A673 (cell line): ENCODE results near the gene POLN. TPM values are rescaled to one million over a fixed set of nuclear protein-coding genes. Genes with fewer than 3 reads are reported as not detected.

ENCODE experiments used
- BruUV-seq: library from RNA; stranded (reverse); fragments of 400-500 nt; replicated peaks from 2 replicates; lab custom pipeline; 2021; lab: Mats Ljungman, UMichigan
- CTCF ChIA-PET: fragments of 300-600 bp; sonication (Branson Sonifier 250); formaldehyde crosslinking; loops from one replicate; lab custom pipeline; 2022; ENCODE audit warnings: antibody characterized with exemption; lab: Charles Lee
- POLR2A ChIA-PET: fragments of 300-600 bp; sonication (Branson Sonifier 250); formaldehyde crosslinking; loops from one replicate; lab custom pipeline; 2022; ENCODE audit warnings: antibody characterized with exemption; ENCODE audit not compliant: low non-redundant PET; lab: Charles Lee
- DNase-seq: peaks from one replicate; pipeline ENCODE4 v3.0.0-alpha.2; 2015; ENCODE audit warnings: low spot score
- H3K27ac ChIP-seq: fragments of 200-600 bp; sonication (generic); 2 replicates; pipeline ENCODE4 v1.5.1; 2016; ENCODE audit warnings: mixed run types, low read depth, mild to moderate bottlenecking, mixed read lengths, antibody characterized with exemption, low read length; ENCODE audit not compliant: poor library complexity, severe bottlenecking
- H3K27me3 ChIP-seq: fragments of 200-600 bp; sonication (generic); replicated peaks from 2 replicates; pipeline ENCODE4 v1.6.1; 2017; ENCODE audit warnings: mixed run types, low read depth, mild to moderate bottlenecking, mixed read lengths, antibody characterized with exemption, low read length; ENCODE audit not compliant: insufficient read depth, poor library complexity
- H3K36me3 ChIP-seq: fragments of 200-600 bp; sonication (generic); 2 replicates; pipeline ENCODE4 v1.6.1; 2016; ENCODE audit warnings: mixed run types, mild to moderate bottlenecking, mixed read lengths, antibody characterized with exemption, low read length; ENCODE audit not compliant: insufficient read depth, poor library complexity, severe bottlenecking
- H3K4me1 ChIP-seq: fragments of 200-600 bp; sonication (generic); 2 replicates; pipeline ENCODE4 v1.6.1; 2017; ENCODE audit warnings: mixed run types, mild to moderate bottlenecking, mixed read lengths, antibody characterized with exemption, low read length; ENCODE audit not compliant: insufficient read depth, poor library complexity, severe bottlenecking
- H3K4me3 ChIP-seq: fragments of 200-600 bp; sonication (generic); 2 replicates; pipeline ENCODE4 v1.5.1; 2016; ENCODE audit warnings: low read depth, mixed run types, mild to moderate bottlenecking, mixed read lengths, low read length; ENCODE audit not compliant: poor library complexity, severe bottlenecking
- H3K9me3 ChIP-seq: fragments of 200-600 bp; sonication (generic); 2 replicates; pipeline ENCODE4 v1.6.1; 2016; ENCODE audit warnings: mixed run types, low read depth, mild to moderate bottlenecking, mixed read lengths, antibody characterized with exemption, low read length; ENCODE audit not compliant: poor library complexity, severe bottlenecking
- CTCF ChIP-seq: fragments of 300-800, 200-600 bp; sonication (generic); conservative IDR thresholded peaks from 2 replicates; pipeline ENCODE4 v1.5.1; 2017; ENCODE audit warnings: low read depth, mild to moderate bottlenecking, antibody characterized with exemption, low read length, moderate library complexity, mixed read lengths
- EZH2 ChIP-seq: fragments of 200-600 bp; sonication (generic); IDR thresholded peaks from 2 replicates; pipeline ENCODE4 v1.6.1; 2017; ENCODE audit warnings: borderline replicate concordance, low read depth, mild to moderate bottlenecking, mixed read lengths, antibody characterized with exemption, low read length; ENCODE audit not compliant: poor library complexity, severe bottlenecking
- intact Hi-C: fragments of 100-400 bp; cut with micrococcal nuclease; formaldehyde crosslinking; loops from one replicate; pipeline ENCODE4 v1.10.0; 2022; ENCODE audit not compliant: unreplicated experiment
- total RNA-seq: library from RNA; stranded (reverse); gene quantifications from 2 replicates; pipeline ENCODE4 v1.2.3, GENCODE V29; 2021

POLN gene
- total RNA-seq, 1 experiment from 2014 or later = 4.0 TPM

- H3K27ac ChIP-seq = no peak overlapping the region
- ChIA-PET CTCF (no interaction called here), POLR2A (no interaction called here)
- no peak overlapping the region for H3K4me3 ChIP-seq
- intact Hi-C loops = no loop called here
- no peak for TF ChIP-seq EZH2
- no peak for TF ChIP-seq CTCF
- H3K9me3 ChIP-seq = no peaks in the 10 kb centered on the region
- H3K4me1 ChIP-seq = no peaks in the 10 kb centered on the region
- DNase-seq = no peak
- H3K27me3 ChIP-seq = no peaks in the 10 kb centered on the region
- BruUV-seq = no TSS peak
- H3K36me3 ChIP-seq = no peaks in the 10 kb centered on the region
Measured at GRCh38 chr4:2082627-2083026, 159.3 kb downstream of the POLN start.

GRCh38 chr4:2082118-2082517, 159.8 kb downstream of the POLN start:
- intact Hi-C loops = no loop called here
- Histone ChIP-seq H3K27ac (no peak overlapping the region), H3K27me3 (no peaks in the 10 kb centered on the region), H3K4me1 (no peaks in the 10 kb centered on the region), H3K4me3 (no peak overlapping the region), H3K36me3 (no peaks in the 10 kb centered on the region), H3K9me3 (no peaks in the 10 kb centered on the region)
- no peak for TF ChIP-seq EZH2
- no peak for TF ChIP-seq CTCF
- DNase-seq = no peak
- POLR2A ChIA-PET = no interaction called here
- CTCF ChIA-PET = no interaction called here
- no TSS peak for BruUV-seq

- TF ChIP-seq CTCF = no peak
- no peak for TF ChIP-seq EZH2
- no peaks in the 10 kb centered on the region for H3K36me3 ChIP-seq
- intact Hi-C loops = no loop called here
- CTCF ChIA-PET = no interaction called here
- DNase-seq = no peak
- H3K27ac ChIP-seq = no peak overlapping the region
- no peaks in the 10 kb centered on the region for H3K27me3 ChIP-seq
- POLR2A ChIA-PET = no interaction called here
- H3K4me1 ChIP-seq = no peaks in the 10 kb centered on the region
- no peaks in the 10 kb centered on the region for H3K9me3 ChIP-seq
- BruUV-seq = no TSS peak
- H3K4me3 ChIP-seq = no peak overlapping the region
Measured at GRCh38 chr4:2081540-2081939, 160.4 kb downstream of the POLN start.
